Mesothelial cell of epicardium (in vitro differentiated cells): ENCODE measurements around the gene CH25H. TPM values are rescaled to one million over a fixed set of nuclear protein-coding genes. Genes with fewer than 3 reads are reported as not detected.
A peak's percentile ranks its signal among the peaks of the same experiment; 100 is the strongest.

Experiments
- DNase-seq, 2 experiments: peaks; one replicate each; pipeline ENCODE4 v3.0.0; 2021; ENCODE audit warnings: low spot score in 2 of 2; ENCODE audit not compliant: unreplicated experiment in 2 of 2
- H3K27ac Mint-ChIP-seq: 2 replicates; pipeline ENCODE4 v1.8.0; 2021; ENCODE audit warnings: mixed read lengths
- H3K27me3 Mint-ChIP-seq: 2 replicates; pipeline ENCODE4 v1.8.0; 2021; ENCODE audit warnings: low read depth, mixed read lengths
- H3K36me3 Mint-ChIP-seq: 2 replicates; pipeline ENCODE4 v1.8.0; 2021; ENCODE audit warnings: mixed read lengths
- H3K4me1 Mint-ChIP-seq: 2 replicates; pipeline ENCODE4 v1.8.0; 2021; ENCODE audit warnings: mixed read lengths
- H3K4me3 Mint-ChIP-seq: 2 replicates; pipeline ENCODE4 v1.8.0; 2021; ENCODE audit warnings: mild to moderate bottlenecking, moderate library complexity, mixed read lengths
- H3K9me3 Mint-ChIP-seq: 2 replicates; pipeline ENCODE4 v1.8.0; 2021; ENCODE audit warnings: mixed read lengths
- CTCF ChIP-seq: fragments of 200-600 bp; sonication (generic); IDR thresholded peaks from one replicate; pipeline ENCODE4 v1.5.0; 2021; ENCODE audit warnings: antibody characterized with exemption; ENCODE audit not compliant: unreplicated experiment
- total RNA-seq: library from RNA; stranded (reverse); gene quantifications from 3 replicates; pipeline ENCODE4 v1.2.1, GENCODE V29; 2021

The CH25H gene
- total RNA-seq, 1 donor from 2014 or later, result not detected

- no peaks in the 10 kb centered on the region for H3K27me3 Mint-ChIP-seq
- no peaks in the 10 kb centered on the region for H3K36me3 Mint-ChIP-seq
- H3K27ac Mint-ChIP-seq, result no peak overlapping the region
- DNase-seq, result no peak
- no peak for TF ChIP-seq CTCF
- peaks cover 10% of the 10 kb centered on the region for H3K4me1 Mint-ChIP-seq
- no peaks in the 10 kb centered on the region for H3K9me3 Mint-ChIP-seq
- H3K4me3 Mint-ChIP-seq, result no peak overlapping the region
These were observed 12.5 kb upstream of the CH25H start for GRCh38 chr10:89219513-89220218.

- Mint-ChIP-seq H3K27me3 (peaks cover 2% of the 10 kb centered on the region), H3K4me1 (peaks cover 9% of the 10 kb centered on the region), H3K9me3 (no peaks in the 10 kb centered on the region), H3K27ac (peak overlapping the region; percentile 51), H3K4me3 (no peak overlapping the region), H3K36me3 (no peaks in the 10 kb centered on the region)
- DNase-seq, result peak in 1 of 2 experiments; percentile 68
- peak; percentile 95 for TF ChIP-seq CTCF
These were observed 10.2 kb upstream of the CH25H start for GRCh38 chr10:89217057-89217990.

- Mint-ChIP-seq H3K9me3 (no peaks in the 10 kb centered on the region), H3K27me3 (peaks cover 12% of the 10 kb centered on the region), H3K36me3 (no peaks in the 10 kb centered on the region), H3K4me1 (peaks cover 6% of the 10 kb centered on the region), H3K4me3 (no peak overlapping the region), H3K27ac (no peak overlapping the region)
- DNase-seq, result no peak
- no peak for TF ChIP-seq CTCF
These were observed 8.9 kb upstream of the CH25H start for GRCh38 chr10:89216056-89216455.

GRCh38 chr10:89215511-89215910, 8.4 kb upstream of the CH25H start:
- Mint-ChIP-seq H3K9me3 (no peaks in the 10 kb centered on the region), H3K4me3 (no peak overlapping the region), H3K27ac (no peak overlapping the region), H3K4me1 (peaks cover 6% of the 10 kb centered on the region), H3K36me3 (no peaks in the 10 kb centered on the region), H3K27me3 (peaks cover 18% of the 10 kb centered on the region)
- no peak for DNase-seq
- no peak for TF ChIP-seq CTCF

- DNase-seq, result no peak
- Mint-ChIP-seq H3K9me3 (no peaks in the 10 kb centered on the region), H3K27ac (no peak overlapping the region), H3K36me3 (no peaks in the 10 kb centered on the region), H3K4me3 (no peak overlapping the region), H3K27me3 (peaks cover 26% of the 10 kb centered on the region), H3K4me1 (peaks cover 6% of the 10 kb centered on the region)
- TF ChIP-seq CTCF, result no peak
These were observed 7.5 kb upstream of the CH25H start for GRCh38 chr10:89214566-89215165.
